COLO668 (cell line): ENCODE measurements around the gene STK10.

Experiments
- DNase-seq: peaks from one replicate; lab custom pipeline; 2025; ENCODE audit not compliant: unreplicated experiment; lab: John Stamatoyannopoulos, UW

The STK10 gene

DNA sequence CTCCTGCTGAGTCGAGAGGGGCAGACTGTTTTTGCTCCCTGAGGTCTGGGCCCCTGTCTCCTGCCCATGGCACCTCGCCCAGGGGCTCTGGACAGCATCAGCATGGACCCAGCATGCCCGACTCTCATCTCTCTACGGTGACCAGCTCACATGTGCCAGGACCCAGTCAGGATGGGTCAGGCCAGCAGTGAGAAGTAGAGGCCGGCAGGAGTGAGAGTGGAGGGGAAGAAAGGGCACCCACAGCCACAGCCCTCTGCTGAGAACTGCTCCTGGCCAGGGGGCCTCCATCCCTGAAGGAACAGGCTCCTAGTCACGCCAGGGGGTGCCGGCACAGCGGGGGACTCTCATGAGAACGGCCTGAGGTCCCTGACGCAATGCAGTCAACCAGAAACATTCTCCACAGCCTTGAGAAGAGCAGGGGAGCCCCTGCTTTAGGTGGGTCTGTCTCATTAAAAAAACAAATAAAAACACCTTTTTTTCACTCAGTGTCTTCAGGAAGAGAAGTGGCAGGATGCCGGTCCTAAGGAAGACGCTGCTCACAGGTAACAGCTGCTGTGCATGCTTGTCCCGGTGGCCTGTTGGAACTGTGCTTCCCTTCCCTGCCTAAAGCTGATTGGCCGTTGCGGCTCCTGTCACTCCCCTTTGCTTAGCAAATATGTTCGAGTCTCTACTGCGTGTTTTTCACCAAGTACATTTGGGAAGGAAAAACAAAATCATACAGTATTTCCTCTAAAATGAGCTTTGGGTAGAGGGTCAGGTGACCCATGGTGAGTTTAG is 95.9 kb downstream of the STK10 start:
- no peak for DNase-seq

- DNase-seq: no peak
Observed at GRCh38 chr5:172090976-172091547, 97.0 kb downstream of the STK10 start.

- DNase-seq: no peak
Observed at GRCh38 chr5:172089298-172090117, 98.5 kb downstream of the STK10 start.

- no peak for DNase-seq
Observed at GRCh38 chr5:172088801-172089200, 99.2 kb downstream of the STK10 start.

- DNase-seq: no peak
Observed at GRCh38 chr5:172086194-172086975, 101.6 kb downstream of the STK10 start.

GRCh38 chr5:172085738-172086137 is 102.3 kb downstream of the STK10 start:
- no peak for DNase-seq

DNA sequence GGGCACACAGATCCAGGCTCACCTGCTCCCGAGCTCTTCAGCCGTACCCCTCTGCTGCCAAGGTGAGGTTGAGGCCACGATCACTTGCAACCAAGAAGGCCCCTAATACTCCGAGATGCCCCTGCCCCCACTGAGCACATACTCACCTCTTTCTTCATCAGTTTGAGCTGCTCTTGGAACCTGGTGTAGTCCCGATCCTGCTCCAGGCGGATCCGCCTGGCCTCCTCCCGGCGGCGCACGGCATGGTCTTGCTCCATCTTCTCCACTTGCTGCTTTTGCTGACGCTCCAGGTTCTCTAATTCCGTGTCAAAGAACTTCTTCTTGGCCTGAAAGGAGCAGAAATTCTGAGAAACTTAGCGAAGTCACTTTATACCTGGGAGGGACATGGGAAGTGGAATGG is 105.8 kb downstream of the STK10 start:
- DNase-seq: no peak

DNA sequence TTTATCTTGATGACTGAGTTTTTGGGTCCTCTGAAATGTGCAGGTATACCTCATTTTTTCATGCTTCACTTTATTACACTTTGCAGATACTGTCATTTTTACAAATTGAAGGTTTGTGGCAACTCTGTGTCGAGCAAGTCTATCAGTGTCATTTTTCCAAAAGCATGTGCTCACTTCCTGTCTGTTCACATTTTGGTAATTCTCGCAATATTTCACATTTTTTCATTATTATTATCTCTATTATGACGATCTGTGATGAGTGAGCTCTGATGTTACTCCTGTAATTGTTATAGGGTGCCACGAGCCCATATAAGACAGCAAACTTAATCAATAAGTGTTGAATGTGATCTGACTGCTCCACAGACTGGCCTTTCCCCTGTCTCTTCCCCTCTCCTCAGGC is 108.1 kb downstream of the STK10 start:
- no peak for DNase-seq

GRCh38 chr5:172078726-172079345 is 109.2 kb downstream of the STK10 start:
- DNase-seq: no peak

- no peak for DNase-seq
Observed at GRCh38 chr5:172077664-172078425, 110.2 kb downstream of the STK10 start.

DNA sequence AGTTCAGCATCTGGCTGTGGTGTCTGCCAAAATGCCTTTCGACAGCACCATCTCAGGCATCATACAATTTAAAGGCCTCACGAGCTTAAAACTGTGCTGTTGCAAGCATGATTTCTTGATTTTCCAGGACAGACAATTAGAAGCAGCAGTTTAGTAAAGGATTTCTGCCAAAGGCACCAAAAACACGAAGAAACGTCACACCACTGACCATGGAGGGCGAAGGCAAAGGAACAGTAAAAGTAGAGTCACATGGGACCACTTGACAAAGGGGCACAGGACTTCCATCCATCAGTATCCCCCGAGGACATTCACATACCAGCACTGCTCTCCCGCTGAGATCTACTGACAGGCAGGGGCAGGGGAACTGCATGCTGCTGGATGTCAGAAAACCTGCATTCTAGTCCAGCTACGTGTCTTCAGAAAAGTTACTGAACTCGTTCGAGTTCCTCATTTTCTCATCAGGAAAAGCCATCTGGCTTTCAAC is 111.2 kb downstream of the STK10 start:
- no peak for DNase-seq

GRCh38 chr5:172075656-172076055 is 112.4 kb downstream of the STK10 start:
- no peak for DNase-seq

GRCh38 chr5:172074896-172075295 is 113.1 kb downstream of the STK10 start:
- DNase-seq: no peak

DNA sequence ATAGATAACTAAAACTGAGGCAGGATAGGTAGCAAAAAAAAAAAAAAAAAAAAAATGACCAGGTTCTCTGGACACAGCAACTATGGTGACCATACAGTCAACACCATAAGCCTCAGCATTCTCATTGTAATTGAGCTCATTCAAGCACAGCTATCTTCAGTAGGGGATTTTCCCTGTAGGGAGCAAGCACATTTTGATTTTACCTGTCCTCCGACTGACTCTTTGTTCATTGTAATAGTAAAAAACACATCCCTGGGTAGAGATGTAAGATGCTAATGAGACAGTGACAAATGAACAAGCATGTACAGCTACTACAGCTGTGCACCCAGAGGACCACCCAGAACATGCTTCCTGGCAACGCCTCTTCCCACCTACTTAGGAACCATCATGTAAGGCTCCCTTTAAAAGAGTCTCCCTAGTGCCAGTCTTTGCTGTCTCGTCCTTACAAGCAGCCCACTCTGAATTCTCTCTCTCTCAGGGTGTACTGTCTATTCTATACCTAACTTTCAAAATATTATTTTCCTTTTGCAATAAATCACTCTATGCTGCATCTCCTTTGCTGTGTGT is 116.6 kb downstream of the STK10 start:
- no peak for DNase-seq

GRCh38 chr5:172065431-172066065 is 122.5 kb downstream of the STK10 start:
- no peak for DNase-seq

- no peak for DNase-seq
Observed at GRCh38 chr5:172064766-172065165, 123.3 kb downstream of the STK10 start.

DNA sequence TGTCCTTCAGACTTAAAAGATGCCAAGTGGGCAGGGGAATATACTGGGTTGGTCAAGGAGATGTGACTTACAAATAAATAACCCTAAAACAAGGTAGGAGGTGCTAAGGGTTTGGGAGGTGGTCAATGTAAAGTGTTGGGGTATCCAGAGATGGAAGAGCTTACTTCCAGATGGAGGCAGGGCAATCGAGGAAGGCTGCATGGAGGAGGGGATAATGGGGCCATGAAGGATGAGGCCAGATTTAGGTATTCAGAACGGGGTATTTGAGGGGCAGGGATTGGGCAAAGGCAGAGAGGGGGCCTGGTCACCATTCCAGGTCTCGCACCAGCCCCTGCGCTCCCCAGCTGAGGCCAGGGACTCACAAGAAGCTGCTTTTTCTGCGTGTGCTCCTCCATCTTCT is 123.7 kb downstream of the STK10 start:
- no peak for DNase-seq

DNA sequence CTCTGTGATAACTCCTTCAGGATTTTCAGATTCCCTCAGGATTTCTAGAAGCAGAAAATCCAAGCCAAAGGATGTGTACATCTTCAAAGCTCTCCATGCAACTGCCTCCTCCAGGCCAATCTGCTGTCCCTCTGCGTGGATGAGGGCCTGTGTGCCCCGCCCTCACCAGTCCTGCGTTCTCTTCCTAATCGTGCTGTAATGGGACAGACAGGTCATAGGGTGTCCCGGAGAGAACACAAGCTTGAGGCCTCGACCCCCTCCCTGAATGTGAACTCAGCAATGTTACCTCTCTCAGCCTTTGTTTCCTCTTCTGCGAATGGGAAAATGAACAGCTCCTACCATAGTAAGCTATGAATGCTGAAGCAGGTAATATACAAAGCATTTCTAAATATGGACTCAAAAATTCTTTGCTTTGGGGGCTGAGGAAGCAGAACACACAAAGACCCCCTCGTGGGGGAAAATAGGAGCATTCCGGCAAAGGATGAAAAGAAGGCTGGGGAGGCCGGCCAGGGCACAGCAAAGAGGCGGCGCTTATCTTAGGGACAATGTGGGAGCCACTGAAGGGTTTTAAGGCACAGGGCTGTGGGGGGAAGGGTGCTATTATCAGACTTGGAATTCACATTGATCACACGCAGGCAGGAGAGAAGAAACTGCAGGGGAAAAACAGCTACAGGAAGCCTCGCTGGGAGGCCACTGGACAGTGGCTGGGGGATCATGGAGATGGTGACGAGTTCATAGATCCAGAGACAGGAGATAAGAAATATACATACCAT is 124.4 kb downstream of the STK10 start:
- no peak for DNase-seq
